ENCODE measurements around the gene CELA1.

Gene CELA1

DNA sequence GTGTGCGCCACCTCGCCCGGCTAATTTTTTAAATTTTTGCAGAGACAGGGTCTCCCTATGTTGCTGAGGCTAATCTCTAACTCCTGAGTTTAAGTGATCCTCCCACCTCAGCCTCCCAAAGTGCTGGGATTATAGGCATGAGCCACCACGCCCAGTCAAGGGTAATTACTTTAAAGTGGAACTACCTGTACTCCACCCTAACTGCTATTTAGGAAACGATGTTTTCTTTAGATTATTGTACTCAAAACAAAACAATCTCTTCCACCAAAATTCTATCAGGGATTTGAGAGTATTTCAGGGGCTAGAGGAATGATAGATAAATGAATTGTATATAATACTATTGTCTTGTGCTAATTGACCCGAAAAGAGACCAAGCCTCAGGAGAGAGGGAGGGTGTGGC, 12.9 kb downstream of the CELA1 start:
- TF ChIP-seq POLR2A (IDR thresholded peaks at IDR 0.05; ENCODE audit: low read depth, low read length) = no peak
- TF ChIP-seq POU2F2 (IDR thresholded peaks at IDR 0.05; ENCODE audit: low read depth, low read length) = no peak
- no peak for DNase-seq (ENCODE audit: insufficient read length, low spot score)
- FAIRE-seq = no peak

- DNase-seq (ENCODE audit: insufficient read length, low spot score) (no peak), FAIRE-seq (no peak)
- TF ChIP-seq SPI1 (IDR thresholded peaks at IDR 0.05; ENCODE audit: low read depth, low read length) (no peak), POU2F2 (IDR thresholded peaks at IDR 0.05; ENCODE audit: low read depth, low read length) (no peak), POLR2AphosphoS5 (IDR thresholded peaks at IDR 0.05; ENCODE audit: low read depth, low read length) (no peak), PAX5 (IDR thresholded peaks at IDR 0.05; ENCODE audit: insufficient read depth, low read length, severe bottlenecking) (no peak), POLR2A (IDR thresholded peaks at IDR 0.05; ENCODE audit: low read depth, low read length) (no peak), TAF1 (IDR thresholded peaks at IDR 0.05; ENCODE audit: low read depth, low read length) (no peak)
Measured at GRCh38 chr12:51330186-51330585, 16.3 kb downstream of the CELA1 start.

DNA sequence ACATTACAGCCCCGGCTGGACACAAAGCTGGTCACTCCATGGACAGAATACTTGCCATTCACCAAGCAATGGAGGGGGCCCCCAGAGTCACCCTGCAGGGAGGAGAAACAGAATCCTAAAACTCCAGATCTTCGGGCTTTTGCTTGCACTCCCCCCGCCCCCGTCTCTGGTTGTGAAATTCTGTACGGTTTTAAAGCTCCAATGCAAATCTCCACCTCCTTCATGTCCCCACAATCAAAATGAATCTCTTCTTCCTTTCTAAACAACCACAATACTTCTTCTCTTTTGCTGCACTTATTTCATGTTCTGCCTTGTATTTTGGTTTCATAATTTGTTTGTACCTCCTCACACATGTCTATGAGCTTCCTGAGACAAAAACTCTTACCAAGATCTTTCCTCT, 16.7 kb downstream of the CELA1 start:
- FAIRE-seq (peak; percentile 28), DNase-seq (ENCODE audit: insufficient read length, low spot score) (no peak)
- TF ChIP-seq POLR2AphosphoS5 (IDR thresholded peaks at IDR 0.05; ENCODE audit: low read depth, low read length) = no peak

- TF ChIP-seq SPI1 (IDR thresholded peaks at IDR 0.05; ENCODE audit: low read depth, low read length) (no peak), PAX5 (IDR thresholded peaks at IDR 0.05; ENCODE audit: insufficient read depth, low read length, severe bottlenecking) (no peak), POU2F2 (IDR thresholded peaks at IDR 0.05; ENCODE audit: low read depth, low read length) (no peak), POLR2AphosphoS5 (IDR thresholded peaks at IDR 0.05; ENCODE audit: low read depth, low read length) (no peak), POLR2A (IDR thresholded peaks at IDR 0.05; ENCODE audit: low read depth, low read length) (no peak)
- no peak for FAIRE-seq
- no peak for DNase-seq (ENCODE audit: insufficient read length, low spot score)
Measured at GRCh38 chr12:51328587-51328986, 17.9 kb downstream of the CELA1 start.

DNA sequence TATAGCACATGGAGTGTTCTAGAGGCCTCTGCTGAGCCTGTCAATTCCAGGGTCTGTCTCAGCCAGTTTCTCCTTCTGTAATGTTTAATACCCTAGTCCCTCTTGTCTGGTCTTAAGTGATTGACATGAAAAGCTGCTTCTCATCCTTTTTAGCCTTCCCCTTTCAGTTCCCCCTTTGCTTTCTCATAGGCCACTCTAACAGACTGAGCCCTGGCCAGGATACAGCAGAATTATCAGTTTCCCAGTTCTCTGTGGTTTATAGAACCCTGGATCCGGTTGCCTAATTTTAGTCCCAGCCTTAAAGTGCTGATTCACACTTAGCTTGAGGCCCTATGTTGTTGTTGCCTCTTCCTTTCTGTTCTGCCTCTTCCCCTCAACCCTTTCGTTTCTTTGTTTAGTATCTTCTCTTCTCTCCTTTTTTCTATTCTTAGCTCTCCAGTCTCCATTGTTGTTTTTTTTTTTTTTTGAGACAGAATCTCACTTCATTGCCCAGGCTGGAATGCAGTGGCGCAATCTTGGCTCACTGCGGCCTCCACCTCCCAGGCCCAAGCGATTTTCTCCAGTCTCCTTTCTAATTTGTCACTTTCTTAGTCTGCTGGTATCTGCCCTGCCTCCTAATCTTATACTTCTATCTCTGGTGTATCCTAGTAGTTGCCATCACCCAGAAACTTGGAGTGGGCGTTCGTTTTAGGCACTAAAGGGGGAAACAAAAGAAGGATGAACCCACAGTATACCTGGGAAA, 19.6 kb downstream of the CELA1 start:
- no peak for TF ChIP-seq POLR2A (IDR thresholded peaks at IDR 0.05; ENCODE audit: low read depth, low read length)
- no peak for TF ChIP-seq PAX5 (IDR thresholded peaks at IDR 0.05; ENCODE audit: insufficient read depth, low read length, severe bottlenecking)
- no peak for TF ChIP-seq POLR2AphosphoS5 (IDR thresholded peaks at IDR 0.05; ENCODE audit: low read depth, low read length)
- TF ChIP-seq SPI1 (IDR thresholded peaks at IDR 0.05; ENCODE audit: low read depth, low read length) = peak; percentile 90
- FAIRE-seq = no peak
- peak; percentile 57 for DNase-seq (ENCODE audit: insufficient read length, low spot score)

DNA sequence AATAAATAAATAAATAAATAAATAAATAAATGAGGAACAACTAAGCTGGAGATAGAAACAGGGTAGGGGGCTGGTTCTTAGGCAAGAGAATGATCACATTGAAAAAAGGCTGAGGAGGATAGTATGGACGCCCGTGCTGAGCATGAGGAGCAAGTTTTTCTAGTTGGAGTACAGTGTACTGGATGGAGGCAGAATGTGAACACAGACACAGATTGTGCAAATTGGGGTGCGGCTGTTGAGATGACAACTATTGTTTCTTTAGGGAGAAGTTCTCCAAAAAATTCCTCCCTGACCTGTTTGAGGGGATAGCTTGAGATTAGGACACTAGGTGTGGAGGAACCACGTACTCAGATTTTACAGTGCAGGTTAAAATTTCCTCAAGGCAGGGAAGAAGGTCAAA, 21.5 kb downstream of the CELA1 start:
- FAIRE-seq (no peak), DNase-seq (ENCODE audit: insufficient read length, low spot score) (no peak)
- no peak for TF ChIP-seq PAX5 (IDR thresholded peaks at IDR 0.05; ENCODE audit: insufficient read depth, low read length, severe bottlenecking)
- no peak for TF ChIP-seq TAF1 (IDR thresholded peaks at IDR 0.05; ENCODE audit: low read depth, low read length)

DNA sequence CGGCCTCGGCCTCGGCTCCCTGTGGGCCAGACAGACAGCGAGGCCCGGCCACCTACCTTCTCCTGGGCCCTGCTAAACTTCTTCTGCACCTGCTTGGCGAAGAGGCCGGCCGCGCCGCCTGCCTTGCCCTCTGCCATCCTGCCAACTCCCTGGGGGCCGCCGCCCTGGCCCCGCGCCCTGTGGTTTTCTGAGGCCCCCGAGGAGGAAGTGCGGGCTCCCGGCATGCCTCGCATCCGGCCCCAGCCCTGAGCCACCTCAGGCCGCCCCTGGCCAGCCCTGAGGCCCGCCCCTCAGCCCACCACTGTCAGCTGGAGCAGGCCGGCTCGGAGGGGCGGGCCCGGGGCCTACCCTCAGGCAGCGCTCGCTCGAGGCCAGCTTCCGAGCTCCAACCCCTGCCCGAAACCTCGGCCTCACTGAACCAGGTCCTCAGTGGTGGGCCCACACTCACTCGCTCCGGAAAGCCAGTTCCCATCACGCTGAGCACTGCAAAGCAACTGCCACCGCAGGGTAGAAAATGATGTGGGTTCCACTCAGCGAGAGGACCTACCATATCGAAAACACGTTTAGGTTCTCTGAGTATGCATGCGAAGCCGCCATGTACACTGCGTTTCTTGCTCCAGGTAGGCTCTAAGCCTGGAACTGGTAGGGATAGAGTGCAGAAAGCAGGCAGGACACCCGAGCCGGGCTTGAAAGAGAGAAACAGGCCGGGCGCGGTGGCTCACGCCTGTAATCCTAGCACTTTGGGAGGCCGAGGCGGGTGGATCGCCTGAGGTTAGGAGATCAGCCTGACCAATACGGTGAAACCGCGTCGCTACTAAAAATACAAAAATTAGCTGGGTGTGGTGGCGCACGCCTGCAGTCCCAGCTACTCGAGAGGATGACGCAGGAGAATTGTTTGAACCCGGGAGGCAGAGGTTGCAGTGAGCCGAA, 22.2 kb downstream of the CELA1 start, which contains the start of gene BIN2:
Gene BIN2, minus strand, starts transcription at position 209 of the 930 bp plus-strand sequence. Its CDS starts 72 bp downstream, at position 137.
- DNase-seq (ENCODE audit: insufficient read length, low spot score) (peak; percentile 79), FAIRE-seq (no peak)
- TF ChIP-seq POLR2A (IDR thresholded peaks at IDR 0.05; ENCODE audit: low read depth, low read length) = 0 out of 2 replicates have a peak, but pooled peaks have one; percentile 43
- TF ChIP-seq TAF1 (IDR thresholded peaks at IDR 0.05; ENCODE audit: low read depth, low read length) = no peak; the same call in 1 of the 2 replicates
- peak; percentile 75 for TF ChIP-seq SPI1 (IDR thresholded peaks at IDR 0.05; ENCODE audit: low read depth, low read length)
- TF ChIP-seq POLR2AphosphoS5 (IDR thresholded peaks at IDR 0.05; ENCODE audit: low read depth, low read length) = peak; percentile 49; the same call in 1 of the 2 replicates

DNA sequence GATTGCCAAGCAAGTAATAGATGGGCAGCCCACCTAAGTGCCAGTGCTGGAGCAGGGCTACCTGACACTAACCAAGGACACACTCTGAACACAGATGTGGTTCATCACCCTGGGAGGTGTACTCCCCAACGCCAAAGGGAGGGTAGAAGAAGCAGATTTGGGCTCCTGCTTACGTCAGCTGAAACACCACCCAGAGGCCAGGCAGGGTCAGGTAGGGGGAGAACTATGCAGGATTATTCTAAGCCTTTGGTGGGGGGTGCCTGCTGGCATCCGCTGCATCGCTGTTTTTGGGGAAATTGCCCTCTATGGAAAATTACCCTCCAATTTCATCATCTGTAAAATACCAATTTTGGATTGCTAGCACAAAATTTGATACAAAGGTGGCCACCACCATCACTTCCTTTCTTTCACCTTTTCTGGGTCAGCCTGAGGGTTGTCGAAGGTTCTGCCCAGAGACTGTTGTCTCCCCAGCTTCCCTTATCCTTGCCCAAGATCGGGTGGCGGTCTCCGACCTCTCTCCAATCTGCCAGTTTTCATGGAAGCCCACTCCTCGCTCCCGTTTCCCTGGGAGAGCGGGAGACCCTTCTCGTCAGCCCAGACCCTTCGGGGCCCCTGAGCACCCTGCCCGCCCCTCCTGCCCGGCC, 23.0 kb downstream of the CELA1 start:
- DNase-seq (ENCODE audit: insufficient read length, low spot score) = no peak
- FAIRE-seq = peak; percentile 88

DNA sequence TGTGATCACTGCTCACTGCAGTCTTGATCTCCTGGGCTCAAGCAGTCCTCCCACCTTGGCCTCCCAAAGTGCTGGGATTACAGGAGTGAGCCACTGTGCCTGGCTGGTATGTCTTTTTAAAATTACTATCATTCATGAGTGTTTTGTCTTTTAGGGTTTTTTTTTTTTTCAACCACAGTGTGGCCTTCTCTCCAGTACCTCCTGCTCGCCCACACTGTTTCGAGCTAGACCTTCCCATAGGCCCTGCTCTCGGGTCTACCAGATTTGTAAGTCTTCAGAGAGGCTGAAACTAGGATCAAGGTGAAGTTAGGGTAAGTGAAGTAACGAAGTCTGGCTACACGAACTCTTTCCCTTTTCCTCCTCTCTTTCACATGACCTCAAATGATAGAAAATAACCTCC, 24.0 kb downstream of the CELA1 start:
- no peak for TF ChIP-seq POLR2A (IDR thresholded peaks at IDR 0.05; ENCODE audit: low read depth, low read length)
- no peak for TF ChIP-seq SPI1 (IDR thresholded peaks at IDR 0.05; ENCODE audit: low read depth, low read length)
- DNase-seq (ENCODE audit: insufficient read length, low spot score) (no peak), FAIRE-seq (peak; percentile 16)

More for the DNA sequence above, 23.0 kb downstream of the CELA1 start:
- no peak for TF ChIP-seq PAX5 (IDR thresholded peaks at IDR 0.05; ENCODE audit: insufficient read depth, low read length, severe bottlenecking)
- 0 out of 2 replicates have a peak, but pooled peaks have one; percentile 44 for TF ChIP-seq POLR2AphosphoS5 (IDR thresholded peaks at IDR 0.05; ENCODE audit: low read depth, low read length)

GRCh38 chr12:51321882-51322281, 24.6 kb downstream of the CELA1 start:
- no peak for DNase-seq (ENCODE audit: insufficient read length, low spot score)
- TF ChIP-seq TAF1 (IDR thresholded peaks at IDR 0.05; ENCODE audit: low read depth, low read length) = no peak
- FAIRE-seq = no peak

Measured in GM12891 (cell line).